ENCODE data around the gene OXER1. TPM values are rescaled to one million over a fixed set of nuclear protein-coding genes. Genes with fewer than 3 reads are reported as not detected.
A peak's percentile ranks its signal among the peaks of the same experiment; 100 is the strongest.

OXER1 gene, protein sequence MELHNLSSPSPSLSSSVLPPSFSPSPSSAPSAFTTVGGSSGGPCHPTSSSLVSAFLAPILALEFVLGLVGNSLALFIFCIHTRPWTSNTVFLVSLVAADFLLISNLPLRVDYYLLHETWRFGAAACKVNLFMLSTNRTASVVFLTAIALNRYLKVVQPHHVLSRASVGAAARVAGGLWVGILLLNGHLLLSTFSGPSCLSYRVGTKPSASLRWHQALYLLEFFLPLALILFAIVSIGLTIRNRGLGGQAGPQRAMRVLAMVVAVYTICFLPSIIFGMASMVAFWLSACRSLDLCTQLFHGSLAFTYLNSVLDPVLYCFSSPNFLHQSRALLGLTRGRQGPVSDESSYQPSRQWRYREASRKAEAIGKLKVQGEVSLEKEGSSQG
- not detected for total RNA-seq
- under 1 TPM in 1 of 4 donors, not detected in 3; 0.09 TPM for polyA plus RNA-seq

DNA sequence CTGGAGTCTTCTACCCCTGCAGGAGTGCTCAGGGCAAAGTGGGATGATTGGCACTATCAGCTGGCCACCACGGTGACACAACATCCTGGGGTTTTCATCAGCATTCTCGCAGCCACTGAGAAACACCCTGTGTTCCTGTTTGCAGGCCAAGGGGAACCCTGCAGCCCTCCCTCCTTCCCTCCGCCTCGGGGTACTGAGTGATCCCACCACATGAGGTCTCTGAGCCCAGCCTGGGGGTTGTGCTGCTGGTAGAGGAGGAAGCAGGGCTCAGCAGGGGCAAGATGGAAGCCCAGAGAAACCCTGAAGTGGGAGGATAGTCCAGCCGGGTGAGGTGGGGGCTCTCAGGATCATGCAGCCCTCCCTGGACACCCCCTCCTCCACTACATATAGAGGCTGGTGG is at the start of gene OXER1:
Gene OXER1 (minus strand): TSS at position 40 of the 400 bp plus-strand sequence. CDS start 73 bp downstream, outside the sequence.
- no peaks in the 10 kb centered on the region for H3K36me3 ChIP-seq (ENCODE audit: control insufficient read depth, insufficient read depth, low read length)
- H3K27me3 ChIP-seq (ENCODE audit: control insufficient read depth, insufficient read depth, low read length): no peaks in the 10 kb centered on the region
- no peak within 1 kb of the TSS for H3K4me3 ChIP-seq (ENCODE audit: low read depth, low read length)
- peaks cover 8% of the 10 kb centered on the region for H3K36me3 Mint-ChIP-seq
- no peak for DNase-seq
- no peak within 1 kb of the TSS for H3K27ac Mint-ChIP-seq
- ATAC-seq (ENCODE audit: low read depth in 2 of 2): no peak
- H3K9me3 Mint-ChIP-seq: peaks cover 0 to 2% (median 0%) of the 10 kb centered on the region in 7 donors
- H3K27ac ChIP-seq (ENCODE audit: insufficient read depth, low read length, poor library complexity, severe bottlenecking): no peak within 1 kb of the TSS
- H3K27me3 Mint-ChIP-seq: no peaks in the 10 kb centered on the region
- no peaks in the 10 kb centered on the region for H3K4me1 ChIP-seq (ENCODE audit: control insufficient read depth, insufficient read depth, low read length, poor library complexity, severe bottlenecking)
- no peaks in the 10 kb centered on the region for H3K4me1 Mint-ChIP-seq
- H3K9me3 ChIP-seq (ENCODE audit: control insufficient read depth in 2 of 2, low read length in 2 of 2): no peaks in the 10 kb centered on the region
- no peak within 1 kb of the TSS for H3K4me3 Mint-ChIP-seq

DNA sequence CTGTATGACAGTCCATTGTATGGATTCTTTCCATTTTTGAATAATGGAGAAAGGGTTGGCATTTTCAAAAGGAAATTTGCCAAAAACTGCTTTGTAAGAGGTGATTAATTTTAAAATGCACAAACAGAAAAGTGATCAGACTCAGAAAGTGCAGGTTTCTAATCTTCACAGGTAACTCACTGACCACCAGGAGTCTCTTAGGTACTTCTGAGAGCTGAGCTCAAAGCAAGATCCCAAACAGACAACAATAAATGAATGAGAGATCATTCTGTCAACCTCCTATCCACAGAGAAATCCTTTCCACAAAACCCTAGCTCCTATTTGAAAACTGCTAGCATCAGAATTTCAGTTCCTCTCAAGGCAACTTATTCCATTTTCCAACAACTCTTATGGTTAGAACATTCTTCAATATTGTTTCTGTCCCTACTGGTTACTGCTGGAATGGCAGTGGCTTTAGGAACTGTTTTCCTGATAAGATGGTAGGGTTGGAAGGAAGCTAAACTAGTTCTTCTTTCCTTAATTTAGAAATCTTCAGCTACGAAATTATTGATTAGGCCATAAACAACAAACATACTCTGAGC is 49.1 kb upstream of the OXER1 start:
- H3K36me3 Mint-ChIP-seq: no peaks in the 10 kb centered on the region
- no peaks in the 10 kb centered on the region for H3K36me3 ChIP-seq (ENCODE audit: control insufficient read depth, insufficient read depth, low read length)
- H3K9me3 ChIP-seq (ENCODE audit: control insufficient read depth in 2 of 2, low read length in 2 of 2): no peaks in the 10 kb centered on the region
- peaks cover 11% of the 10 kb centered on the region for H3K4me1 ChIP-seq (ENCODE audit: control insufficient read depth, insufficient read depth, low read length, poor library complexity, severe bottlenecking)
- peak overlapping the region in 2 of 3 donors; percentile 14 to 32 for H3K27ac Mint-ChIP-seq
- H3K4me3 ChIP-seq (ENCODE audit: low read depth, low read length): no peak overlapping the region
- peaks cover 17% of the 10 kb centered on the region for H3K27me3 Mint-ChIP-seq
- DNase-seq (peak in 1 of 3 donors; percentile 31), ATAC-seq (ENCODE audit: low read depth in 2 of 2) (no peak)
- peaks cover 0 to 3% (median 0%) of the 10 kb centered on the region in 7 donors for H3K9me3 Mint-ChIP-seq
- H3K27me3 ChIP-seq (ENCODE audit: control insufficient read depth, insufficient read depth, low read length): no peaks in the 10 kb centered on the region
- peak overlapping the region; percentile 79 to 91 (median 82) for H3K4me3 Mint-ChIP-seq
- no peak overlapping the region for H3K27ac ChIP-seq (ENCODE audit: insufficient read depth, low read length, poor library complexity, severe bottlenecking)
- peaks cover 0 to 20% (median 14%) of the 10 kb centered on the region in 4 donors for H3K4me1 Mint-ChIP-seq

DNA sequence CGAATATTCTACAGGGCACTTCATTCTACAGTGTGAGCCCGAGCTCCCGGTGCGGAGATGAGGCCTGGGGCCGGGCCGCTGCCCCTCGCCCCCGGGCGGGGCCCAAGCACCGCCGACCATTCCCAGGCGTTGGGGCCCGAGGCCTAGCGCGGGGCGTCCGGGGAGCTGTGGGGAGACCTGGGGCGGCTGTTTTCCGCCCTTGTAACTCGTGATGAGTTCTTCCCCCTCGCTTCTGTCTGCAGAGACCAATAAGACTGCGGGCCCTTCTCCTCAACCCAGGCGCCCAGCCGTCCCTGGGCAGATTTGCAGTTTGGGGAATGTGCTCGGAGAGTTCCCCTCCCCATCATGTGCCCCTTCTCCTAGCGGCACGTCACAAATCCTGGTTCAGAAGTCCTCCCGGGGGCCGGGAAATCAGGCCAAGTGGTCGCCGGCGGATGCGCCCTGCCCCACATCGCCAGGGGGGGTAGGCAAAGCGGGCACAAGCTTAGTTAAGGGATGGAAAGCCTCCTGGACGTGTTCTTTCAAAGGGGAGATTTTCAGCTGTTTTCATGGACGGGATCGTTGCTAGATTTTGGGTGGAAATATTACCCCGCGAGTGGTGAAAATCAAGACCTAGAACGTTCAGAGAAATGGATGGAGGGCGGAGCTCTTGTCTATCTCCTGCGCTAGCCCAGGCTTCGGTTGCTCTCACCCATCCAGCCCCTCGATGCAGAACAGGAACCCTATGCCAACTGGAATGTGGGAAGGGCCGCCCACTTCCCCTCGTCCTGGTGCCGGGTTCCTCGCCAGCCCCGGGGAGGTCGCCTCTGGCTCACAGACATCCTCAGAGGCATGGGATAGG is 47.3 kb upstream of the OXER1 start:
- peaks cover 11% of the 10 kb centered on the region for H3K4me1 ChIP-seq (ENCODE audit: control insufficient read depth, insufficient read depth, low read length, poor library complexity, severe bottlenecking)
- ATAC-seq (ENCODE audit: low read depth in 2 of 2) (peak; percentile 4 to 13), DNase-seq (peak; percentile 16 to 69 (median 55))
- Mint-ChIP-seq H3K36me3 (no peaks in the 10 kb centered on the region), H3K4me3 (peak overlapping the region; percentile 91 to 98 (median 96)), H3K9me3 (peaks cover 0 to 2% (median 0%) of the 10 kb centered on the region in 7 donors), H3K27ac (peak overlapping the region; percentile 99), H3K4me1 (peaks cover 0 to 20% (median 14%) of the 10 kb centered on the region in 4 donors), H3K27me3 (peaks cover 13% of the 10 kb centered on the region)
- no peaks in the 10 kb centered on the region for H3K27me3 ChIP-seq (ENCODE audit: control insufficient read depth, insufficient read depth, low read length)
- H3K4me3 ChIP-seq (ENCODE audit: low read depth, low read length): peak overlapping the region; percentile 80
- H3K27ac ChIP-seq (ENCODE audit: insufficient read depth, low read length, poor library complexity, severe bottlenecking): peak overlapping the region; percentile 95
- no peaks in the 10 kb centered on the region for H3K9me3 ChIP-seq (ENCODE audit: control insufficient read depth in 2 of 2, low read length in 2 of 2)
- no peaks in the 10 kb centered on the region for H3K36me3 ChIP-seq (ENCODE audit: control insufficient read depth, insufficient read depth, low read length)

DNA sequence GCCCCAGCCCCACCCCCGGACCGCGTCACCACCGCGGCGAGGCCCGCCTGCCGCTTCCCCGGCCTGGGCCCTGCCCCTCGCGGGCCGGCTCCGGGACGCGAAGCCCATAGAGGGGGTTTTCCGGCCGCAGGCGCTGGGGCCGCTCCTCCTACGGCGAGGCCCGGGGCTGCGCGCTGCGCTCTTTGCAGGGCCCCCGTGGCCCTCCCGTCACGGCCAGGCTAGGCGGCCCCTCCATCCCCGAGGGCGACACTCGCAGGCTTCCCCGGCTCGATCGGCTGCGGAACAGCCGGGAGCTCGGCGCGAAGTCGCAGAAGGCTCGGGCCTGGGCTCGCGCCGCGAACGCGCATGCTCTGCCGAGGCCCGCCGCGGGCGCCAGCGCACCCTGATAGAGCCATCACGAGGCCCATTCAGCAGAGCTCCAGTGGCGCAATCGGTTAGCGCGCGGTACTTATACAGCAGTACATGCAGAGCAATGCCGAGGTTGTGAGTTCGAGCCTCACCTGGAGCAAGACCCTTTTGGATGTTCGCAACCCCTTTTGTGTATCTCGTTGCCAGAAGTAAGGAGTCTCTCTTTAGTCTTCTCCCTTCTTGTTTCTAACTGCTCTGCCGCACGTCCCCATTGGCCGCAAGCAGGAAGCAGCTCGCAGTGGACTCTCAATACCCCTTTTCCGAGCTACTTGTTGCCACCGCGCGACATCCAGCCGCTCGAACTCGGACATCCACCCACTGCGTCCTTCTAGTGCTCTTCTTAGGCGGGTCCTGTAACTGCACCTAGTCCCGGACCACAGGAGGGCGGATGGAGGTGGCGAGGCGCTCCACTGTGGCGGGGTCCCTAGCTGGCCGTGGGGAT is 46.4 kb upstream of the OXER1 start:
- peaks cover 0 to 2% (median 0%) of the 10 kb centered on the region in 7 donors for H3K9me3 Mint-ChIP-seq
- DNase-seq (peak; percentile 85 to 96 (median 96)), ATAC-seq (ENCODE audit: low read depth in 2 of 2) (peak; percentile 81 to 84)
- Histone ChIP-seq H3K9me3 (ENCODE audit: control insufficient read depth in 2 of 2, low read length in 2 of 2) (no peaks in the 10 kb centered on the region), H3K36me3 (ENCODE audit: control insufficient read depth, insufficient read depth, low read length) (no peaks in the 10 kb centered on the region), H3K27me3 (ENCODE audit: control insufficient read depth, insufficient read depth, low read length) (no peaks in the 10 kb centered on the region), H3K4me1 (ENCODE audit: control insufficient read depth, insufficient read depth, low read length, poor library complexity, severe bottlenecking) (peaks cover 11% of the 10 kb centered on the region), H3K27ac (ENCODE audit: insufficient read depth, low read length, poor library complexity, severe bottlenecking) (peak overlapping the region; percentile 95), H3K4me3 (ENCODE audit: low read depth, low read length) (peak overlapping the region; percentile 80)
- peaks cover 15% of the 10 kb centered on the region for H3K27me3 Mint-ChIP-seq
- H3K27ac Mint-ChIP-seq: peak overlapping the region; percentile 99
- H3K36me3 Mint-ChIP-seq: no peaks in the 10 kb centered on the region
- peak overlapping the region; percentile 91 to 98 (median 96) for H3K4me3 Mint-ChIP-seq
- H3K4me1 Mint-ChIP-seq: peaks cover 0 to 20% (median 14%) of the 10 kb centered on the region in 4 donors

DNA sequence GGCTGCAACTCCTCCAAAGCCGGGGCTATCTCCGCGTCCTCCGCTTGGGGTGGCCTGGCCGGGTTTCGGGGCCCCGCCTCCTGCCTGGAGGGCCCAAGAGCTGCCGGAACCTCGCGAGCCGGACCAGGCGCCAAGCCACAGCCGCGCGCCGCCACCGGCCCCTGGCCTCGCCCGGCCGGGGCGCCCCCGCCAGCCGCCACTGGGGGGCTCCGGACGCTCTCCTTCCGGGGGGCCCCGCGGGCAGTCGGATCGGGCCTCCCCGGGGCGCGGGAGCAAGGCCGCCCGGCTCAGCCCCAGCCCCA is 45.8 kb upstream of the OXER1 start:
- Mint-ChIP-seq H3K27me3 (peaks cover 17% of the 10 kb centered on the region), H3K36me3 (no peaks in the 10 kb centered on the region), H3K27ac (peak overlapping the region; percentile 60 to 86 (median 74)), H3K4me3 (peak overlapping the region; percentile 81 to 98 (median 83)), H3K4me1 (peaks cover 0 to 20% (median 13%) of the 10 kb centered on the region in 4 donors), H3K9me3 (peaks cover 0 to 2% (median 0%) of the 10 kb centered on the region in 7 donors)
- DNase-seq (peak in 1 of 3 donors; percentile 77), ATAC-seq (ENCODE audit: low read depth in 2 of 2) (peak; percentile 25 to 26)
- H3K27me3 ChIP-seq (ENCODE audit: control insufficient read depth, insufficient read depth, low read length): no peaks in the 10 kb centered on the region
- H3K9me3 ChIP-seq (ENCODE audit: control insufficient read depth in 2 of 2, low read length in 2 of 2): no peaks in the 10 kb centered on the region
- H3K36me3 ChIP-seq (ENCODE audit: control insufficient read depth, insufficient read depth, low read length): no peaks in the 10 kb centered on the region
- H3K27ac ChIP-seq (ENCODE audit: insufficient read depth, low read length, poor library complexity, severe bottlenecking): peak overlapping the region; percentile 95
- peak overlapping the region; percentile 80 for H3K4me3 ChIP-seq (ENCODE audit: low read depth, low read length)
- peaks cover 11% of the 10 kb centered on the region for H3K4me1 ChIP-seq (ENCODE audit: control insufficient read depth, insufficient read depth, low read length, poor library complexity, severe bottlenecking)

DNA sequence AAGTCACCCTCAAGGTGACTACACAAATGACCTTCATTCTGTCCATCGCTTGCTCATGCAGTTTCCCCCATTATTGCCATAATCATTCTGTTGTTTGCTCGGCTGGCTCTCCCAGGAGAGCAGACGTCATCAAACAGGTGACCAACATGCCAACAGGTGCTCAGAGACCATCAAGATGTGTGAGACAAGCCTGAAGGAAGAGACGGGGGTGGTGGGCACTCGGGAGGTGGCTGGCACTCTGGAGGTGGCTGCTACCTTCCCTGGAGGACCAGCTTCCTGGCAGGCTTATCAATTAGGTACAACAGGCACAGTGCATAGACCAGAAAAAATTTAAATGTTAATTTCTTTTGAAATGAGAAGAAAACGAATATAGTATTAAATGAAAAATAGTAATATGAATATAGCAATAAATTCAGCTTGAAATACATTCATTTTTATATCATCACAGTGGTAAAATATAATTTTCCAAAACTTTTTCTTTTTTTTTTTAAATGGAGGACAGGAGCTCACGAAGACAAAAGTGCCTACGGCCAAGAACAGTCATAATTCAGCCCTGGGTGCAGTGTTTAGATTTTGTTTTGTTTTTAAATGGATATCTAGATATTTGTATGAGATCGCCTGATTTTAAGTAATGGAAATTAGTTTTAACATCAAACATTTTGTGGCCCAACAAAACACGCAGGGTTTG is 45.3 kb upstream of the OXER1 start:
- H3K4me3 Mint-ChIP-seq: peak overlapping the region; percentile 81 to 84 (median 82)
- Histone ChIP-seq H3K27me3 (ENCODE audit: control insufficient read depth, insufficient read depth, low read length) (peaks cover 2% of the 10 kb centered on the region), H3K4me1 (ENCODE audit: control insufficient read depth, insufficient read depth, low read length, poor library complexity, severe bottlenecking) (peaks cover 11% of the 10 kb centered on the region), H3K27ac (ENCODE audit: insufficient read depth, low read length, poor library complexity, severe bottlenecking) (peak overlapping the region; percentile 95), H3K4me3 (ENCODE audit: low read depth, low read length) (peak overlapping the region; percentile 80), H3K36me3 (ENCODE audit: control insufficient read depth, insufficient read depth, low read length) (no peaks in the 10 kb centered on the region), H3K9me3 (ENCODE audit: control insufficient read depth in 2 of 2, low read length in 2 of 2) (no peaks in the 10 kb centered on the region)
- H3K4me1 Mint-ChIP-seq: peaks cover 0 to 20% (median 13%) of the 10 kb centered on the region in 4 donors
- H3K36me3 Mint-ChIP-seq: no peaks in the 10 kb centered on the region
- H3K27me3 Mint-ChIP-seq: peaks cover 21% of the 10 kb centered on the region
- no peak for ATAC-seq (ENCODE audit: low read depth in 2 of 2)
- no peak for DNase-seq
- peaks cover 0 to 2% (median 0%) of the 10 kb centered on the region in 7 donors for H3K9me3 Mint-ChIP-seq
- peak overlapping the region; percentile 74 to 96 (median 86) for H3K27ac Mint-ChIP-seq
